Measurements from ENCODE around the gene GPRC5C. TPM values are rescaled to one million over a fixed set of nuclear protein-coding genes. Genes with fewer than 3 reads are reported as not detected.

Gene GPRC5C
- total and polyA plus RNA-seq, 2 of the 8 experiments (the other 6 are each of a cell fraction or from before 2014, with no cell fraction given): 18.3 to 55.8 TPM

GRCh38 chr17:74430385-74430705, 1.5 kb upstream of the GPRC5C start:
- Histone ChIP-seq H3K56ac (replicated peaks; ENCODE audit: insufficient read length, low read depth, low read length) (no peak overlapping the region), H3K4me1 (replicated peaks in 1 of 4; ENCODE audit: control insufficient read depth in 3 of 4, insufficient read depth in 4 of 4, low read length in 3 of 4) (peaks cover 10 to 42% (median 32%) of the 10 kb centered on the region in 4 experiments), H3K36me3 (ENCODE audit: control insufficient read depth in 2 of 4, insufficient read depth in 4 of 4, low read length in 3 of 4) (no peaks in the 10 kb centered on the region), H2BK15ac (ENCODE audit: low read length) (peak overlapping the region; percentile 99), H3K79me2 (ENCODE audit: control insufficient read depth in 1 of 2, insufficient read depth in 2 of 2, low read length in 2 of 2) (no peaks in the 10 kb centered on the region; a peak in 1 of 4 replicates), H3K14ac (ENCODE audit: insufficient read length) (no peak overlapping the region), H2BK120ac (replicated peaks; ENCODE audit: low read depth, low read length) (peak overlapping the region; percentile 18), H4K91ac (replicated peaks; ENCODE audit: insufficient read length, low read length) (peak overlapping the region; percentile 92), H3K4me3 (ENCODE audit: extremely low read depth in 1 of 4, insufficient read depth in 2 of 4, low read depth in 3 of 4, low read length in 4 of 4) (peak overlapping the region; percentile 52 to 84 (median 79)), H3K27me3 (replicated peaks in 1 of 4; ENCODE audit: control insufficient read depth in 3 of 4, extremely low read depth in 1 of 4, insufficient read depth in 3 of 4, low read length in 3 of 4) (peaks cover 0 to 22% (median 13%) of the 10 kb centered on the region in 4 experiments; a peak in 5 of 7 replicates), H3K79me1 (ENCODE audit: low read depth, low read length) (0 out of 2 replicates have a peak, but pooled peaks cover 2% of the 10 kb centered on the region), H4K8ac (ENCODE audit: extremely low read depth, insufficient read depth, low read length) (peak overlapping the region; percentile 92), H2BK12ac (ENCODE audit: low read depth, low read length) (peak overlapping the region; percentile 97), H3K18ac (ENCODE audit: extremely low read depth, low read length) (peak overlapping the region; percentile 76), H4K5ac (ENCODE audit: insufficient read length, low read depth, low read length) (peak overlapping the region; percentile 81), H3K9me3 (ENCODE audit: insufficient read depth in 2 of 2, low read depth in 1 of 2, low read length in 1 of 2) (no peaks in the 10 kb centered on the region), H3K4ac (replicated peaks; ENCODE audit: insufficient read length, low read depth, low read length) (peak overlapping the region; percentile 46), H2AK5ac (ENCODE audit: low read depth, low read length) (no peak overlapping the region), H3K23ac (ENCODE audit: insufficient read length) (no peak overlapping the region), H3K4me2 (ENCODE audit: insufficient read depth in 1 of 2, low read depth in 2 of 2, low read length in 2 of 2) (peak overlapping the region; percentile 96 to 100), H3K23me2 (ENCODE audit: low read depth, low read length) (peaks cover 24% of the 10 kb centered on the region), H2BK5ac (ENCODE audit: low read depth, low read length) (peak overlapping the region; percentile 73; the same call in 1 of the 2 replicates), H3K9ac (replicated peaks in 1 of 4; ENCODE audit: extremely low read depth in 1 of 4, low read depth in 3 of 4, low read length in 3 of 4) (peak overlapping the region in 3 of 4 experiments; percentile 20 to 46 (median 22); a peak in 3 of 7 replicates), H2BK20ac (ENCODE audit: low read length) (no peak overlapping the region), H3K27ac (ENCODE audit: low read depth, low read length) (no peak overlapping the region), H2AFZ (ENCODE audit: low read length) (peak overlapping the region; percentile 34; the same call in 1 of the 2 replicates), H4K20me1 (replicated peaks in 1 of 2; ENCODE audit: control insufficient read depth in 1 of 2, insufficient read depth in 2 of 2, low read length in 2 of 2) (peaks cover 0 to 2% of the 10 kb centered on the region in 2 experiments)
- POLR2A ChIA-PET (ENCODE audit: partially characterized antibody): interaction anchor here (0.7 to 2.7 kb wide), 12 partner anchors 10 to 69 kb away, joined by 3 to 8 read pairs (median 4); partner anchors contain the start of gene BTBD17
- CTCF ChIA-PET (ENCODE audit: partially characterized antibody): interaction anchor here (0.5 to 1.4 kb wide), 12 partner anchors 12 to 861 kb away, joined by 3 to 9 read pairs (median 4); partner anchors contain the start of gene GPR142
- no peak for DNase-seq (ENCODE audit: low read depth in 1 of 2, low spot score in 2 of 2)
- TF ChIP-seq TBP (IDR thresholded peaks at IDR 0.05; ENCODE audit: low read depth, low read length) (0 out of 2 replicates have a peak, but pooled peaks have one; percentile 0), USF2 (IDR thresholded peaks at IDR 0.05; ENCODE audit: low read length) (no peak), CTBP2 (IDR thresholded peaks at IDR 0.05; ENCODE audit: borderline replicate concordance, insufficient read depth, insufficient read length, low read length) (no peak)
- 5% methylated on average over 13 of the region's 13 CpGs; no CpG with 5 or more reads in 1 of the 2 experiments for WGBS, 2 experiments (ENCODE audit: extremely low coverage in 1 of 2, insufficient coverage in 1 of 2, insufficient read length in 1 of 2, insufficient replicate concordance in 2 of 2, low coverage in 1 of 2, low lambda C conversion rate in 2 of 2, missing lambda C conversion rate in 1 of 2)
- no peak for FAIRE-seq
